ENCODE data around the gene FNDC3B. TPM values are rescaled to one million over a fixed set of nuclear protein-coding genes. Genes with fewer than 3 reads are reported as not detected.

FNDC3B gene
- total RNA-seq, 1 experiment from 2014 or later, result 173 TPM

GRCh38 chr3:172303181-172303580 is 263.8 kb downstream of the FNDC3B start:
- H3K9me3 ChIP-seq (ENCODE audit: control insufficient read depth, insufficient read depth, low read depth, low read length), result no peaks in the 10 kb centered on the region
- CTCF ChIA-PET, result no interaction called here
- ATAC-seq, result no peak
- intact Hi-C loops (cut with micrococcal nuclease; ENCODE audit: unreplicated experiment) (no loop called here), in situ Hi-C loops (cut with HindIII; ENCODE audit: low pct_unique_long_range_greater_than_20kb, low sequenced_read_pairs) (no loop called here)
- POLR2A ChIA-PET, result no interaction called here
- H3K27me3 ChIP-seq (ENCODE audit: control insufficient read depth, insufficient read depth, low read length), result no peaks in the 10 kb centered on the region
- no peak for DNase-seq (ENCODE audit: low read depth, low spot score)
- no TSS peak for BruUV-seq (replicated peaks)
- no peak overlapping the region for H3K27ac ChIP-seq (ENCODE audit: low read length)
- no peak overlapping the region for H3K4me3 ChIP-seq (ENCODE audit: low read depth in 2 of 2, low read length in 2 of 2)
- no peak for TF ChIP-seq SIN3A (IDR thresholded peaks at IDR 0.05; ENCODE audit: borderline replicate concordance, insufficient read depth, low read depth, low read length)
- no peak for TF ChIP-seq REST (IDR thresholded peaks at IDR 0.05; ENCODE audit: insufficient read depth in 1 of 2, low read depth in 2 of 2, low read length in 1 of 2)
- TF ChIP-seq POLR2AphosphoS5 (IDR thresholded peaks at IDR 0.05; ENCODE audit: low read depth, low read length), result no peak
- no peak for TF ChIP-seq TCF7L2 (IDR thresholded peaks at IDR 0.05; ENCODE audit: low read depth, low read length)
- no peak for TF ChIP-seq CTCF (IDR thresholded peaks at IDR 0.05)
- no peaks in the 10 kb centered on the region for H3K4me1 ChIP-seq (ENCODE audit: control insufficient read depth, insufficient read depth, low read length)
- H3K36me3 ChIP-seq (ENCODE audit: control insufficient read depth, insufficient read depth, low read length), result peaks cover 47% of the 10 kb centered on the region

- in situ Hi-C loops (cut with HindIII; ENCODE audit: low pct_unique_long_range_greater_than_20kb, low sequenced_read_pairs), result no loop called here
- DNase-seq (ENCODE audit: low read depth, low spot score) (no peak), ATAC-seq (peak; percentile 58; the same call in 1 of the 2 replicates)
- no TSS peak for BruUV-seq (replicated peaks)
- Histone ChIP-seq H3K27ac (ENCODE audit: low read length) (no peak overlapping the region), H3K4me1 (ENCODE audit: control insufficient read depth, insufficient read depth, low read length) (no peaks in the 10 kb centered on the region), H3K9me3 (ENCODE audit: control insufficient read depth, insufficient read depth, low read depth, low read length) (no peaks in the 10 kb centered on the region), H3K4me3 (ENCODE audit: low read depth in 2 of 2, low read length in 2 of 2) (no peak overlapping the region), H3K27me3 (ENCODE audit: control insufficient read depth, insufficient read depth, low read length) (no peaks in the 10 kb centered on the region), H3K36me3 (ENCODE audit: control insufficient read depth, insufficient read depth, low read length) (peaks cover 47% of the 10 kb centered on the region)
- TF ChIP-seq CTCF (IDR thresholded peaks at IDR 0.05) (peak; percentile 56), REST (IDR thresholded peaks at IDR 0.05; ENCODE audit: insufficient read depth in 1 of 2, low read depth in 2 of 2, low read length in 1 of 2) (no peak)
- intact Hi-C loops (cut with micrococcal nuclease; ENCODE audit: unreplicated experiment), result no loop called here
- ChIA-PET CTCF (no interaction called here), POLR2A (no interaction called here)
Measured at GRCh38 chr3:172303941-172304558, 264.7 kb downstream of the FNDC3B start.
